HuH-7.5 (cell line): Measurements from ENCODE around the gene MST1.

ENCODE experiments used
- DNase-seq: peaks from one replicate; pipeline ENCODE4 v3.0.0; 2011; ENCODE audit warnings: low spot score

Gene MST1

GRCh38 chr3:49717959-49718857 lies 28.9 kb upstream of the MST1 start:
- no peak for DNase-seq

GRCh38 chr3:49717211-49717958 lies 28.1 kb upstream of the MST1 start:
- no peak for DNase-seq

- DNase-seq = no peak
Observed at GRCh38 chr3:49716691-49717210, 27.5 kb upstream of the MST1 start.

DNA sequence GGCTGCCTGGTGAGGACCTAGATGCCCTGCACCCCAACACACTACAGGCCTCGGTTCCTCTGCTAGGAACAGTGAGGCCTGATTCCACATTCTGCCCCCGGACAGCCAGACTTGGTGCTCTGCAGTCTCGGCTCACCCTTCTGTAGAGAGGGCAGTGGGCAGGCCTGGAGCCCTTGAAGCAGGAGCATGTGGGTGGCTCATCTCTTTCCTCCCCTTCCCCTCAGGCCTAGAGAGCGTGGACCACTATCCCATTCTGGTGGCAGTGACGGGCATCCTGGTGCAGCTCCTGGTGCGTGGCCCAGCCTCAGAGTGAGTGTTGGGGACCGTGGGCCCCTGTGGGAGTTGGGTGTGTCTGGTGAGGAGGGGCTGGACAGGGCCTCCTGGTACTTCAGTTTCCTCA lies 26.9 kb upstream of the MST1 start:
- DNase-seq = no peak

GRCh38 chr3:49715611-49716121 lies 26.4 kb upstream of the MST1 start:
- no peak for DNase-seq

- no peak for DNase-seq
Observed at GRCh38 chr3:49714728-49715550, 25.7 kb upstream of the MST1 start.

- no peak for DNase-seq
Observed at GRCh38 chr3:49713336-49714105, 24.2 kb upstream of the MST1 start.

DNA sequence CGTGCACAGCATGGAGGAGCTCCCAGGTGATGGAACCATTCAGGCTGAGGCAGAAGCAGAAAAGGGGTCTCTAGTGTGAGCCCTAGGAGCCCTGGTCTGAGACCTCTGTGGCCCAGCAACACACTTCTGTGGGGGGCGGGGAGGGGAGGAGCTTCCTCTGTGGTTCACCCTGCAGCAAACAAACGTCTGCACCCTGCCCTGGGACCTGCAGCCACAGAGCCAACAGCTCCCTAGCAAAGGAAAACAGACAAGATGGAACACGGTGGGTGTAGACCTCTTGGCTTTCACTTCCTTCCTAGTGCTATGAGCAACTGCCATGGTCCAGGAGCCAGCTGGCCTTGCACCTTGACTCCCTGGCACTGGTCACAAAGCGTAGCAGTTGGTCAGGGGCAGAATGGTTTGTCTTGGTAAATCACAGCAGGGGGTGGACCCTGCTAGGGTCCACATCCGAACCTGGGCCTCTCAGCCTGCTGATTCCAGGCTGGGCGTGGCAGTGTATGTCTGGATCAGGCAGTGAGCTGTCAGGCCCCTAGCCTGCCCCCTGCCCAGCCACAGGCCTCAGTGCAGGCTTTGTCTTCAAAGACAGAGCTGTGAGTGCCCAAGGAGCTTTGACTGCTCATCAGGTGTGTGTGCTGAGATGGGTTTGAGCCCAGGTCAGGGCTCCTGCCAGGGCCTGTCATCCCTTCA lies 23.5 kb upstream of the MST1 start:
- DNase-seq = no peak

DNA sequence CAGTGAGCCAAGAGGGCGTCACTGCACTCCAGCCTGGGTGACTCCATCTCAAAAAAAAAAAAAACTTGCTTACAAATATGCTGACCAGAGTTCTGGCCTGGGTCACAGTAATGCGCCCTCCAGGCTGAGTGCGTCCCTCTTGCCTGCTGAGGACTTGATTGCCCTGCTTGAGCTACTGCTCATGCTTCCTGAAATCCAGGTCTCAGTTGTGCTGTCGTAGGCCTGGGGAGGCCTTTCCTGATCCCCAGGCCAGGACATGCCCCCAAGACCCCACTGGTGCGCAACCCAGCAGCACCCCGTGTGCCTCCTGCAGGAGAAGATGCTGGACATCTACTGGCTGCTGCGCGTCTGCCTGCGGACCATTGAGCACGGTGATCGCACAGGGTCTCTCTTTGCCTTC lies 22.9 kb upstream of the MST1 start:
- DNase-seq = no peak

DNA sequence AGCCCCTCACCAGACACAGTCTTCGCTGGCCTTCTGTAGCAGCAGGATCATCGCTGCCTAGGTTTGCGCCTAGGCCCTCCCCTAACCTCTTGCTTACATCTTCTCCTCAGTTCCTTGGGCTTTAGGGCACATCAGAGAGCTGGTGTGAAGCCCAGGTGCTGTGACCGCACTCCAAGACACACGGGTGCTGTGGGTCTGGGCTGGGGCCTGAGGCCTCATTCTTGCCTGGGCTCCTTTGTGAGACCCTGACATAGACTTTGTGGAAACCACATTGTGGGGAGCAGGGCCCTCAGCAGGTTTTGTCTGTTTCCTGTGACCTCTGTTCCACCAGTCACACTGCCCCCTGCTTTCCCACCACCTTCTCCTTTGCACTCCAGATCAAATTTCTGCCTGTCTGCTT lies 22.2 kb upstream of the MST1 start:
- no peak for DNase-seq

DNA sequence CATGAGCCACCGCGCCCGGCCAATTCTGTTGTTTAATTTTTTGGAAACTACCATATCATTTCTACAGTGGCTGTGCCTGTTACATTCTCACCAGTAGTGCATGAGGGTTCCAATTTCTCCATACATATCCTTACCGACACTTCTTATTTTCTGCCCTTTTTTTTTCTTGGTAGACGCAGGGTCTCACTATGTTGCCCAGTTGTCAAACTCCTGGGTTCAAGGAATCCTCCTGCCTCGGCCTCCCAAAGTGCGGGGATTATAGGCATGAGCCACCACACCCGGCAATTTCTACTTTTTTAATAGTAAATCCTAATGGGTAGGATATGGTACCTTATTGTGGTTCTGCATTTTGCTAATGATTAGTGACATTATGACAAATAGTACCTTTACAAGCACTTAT lies 20.6 kb upstream of the MST1 start:
- DNase-seq = no peak

DNA sequence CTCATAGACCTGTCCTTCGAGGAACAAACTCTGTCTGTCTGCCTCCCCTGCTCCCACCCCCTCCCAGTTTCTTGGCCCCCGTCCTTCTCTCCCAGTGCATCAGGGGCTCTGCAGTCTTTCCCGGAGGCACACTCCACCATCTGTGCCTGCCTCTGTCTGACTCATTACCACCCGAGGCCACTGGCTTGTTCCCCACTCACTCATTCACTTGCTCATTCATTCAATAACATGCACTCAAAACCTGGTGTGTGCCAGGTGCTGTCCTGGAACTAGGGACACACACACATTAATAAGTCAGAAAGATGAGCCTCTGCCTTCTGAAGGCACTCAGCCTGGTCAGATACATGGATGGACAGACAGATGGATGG lies 17.8 kb upstream of the MST1 start:
- DNase-seq = no peak

- DNase-seq = no peak
Observed at GRCh38 chr3:49706456-49707112, 17.3 kb upstream of the MST1 start.

GRCh38 chr3:49705390-49705960 lies 16.2 kb upstream of the MST1 start:
- DNase-seq = no peak

DNA sequence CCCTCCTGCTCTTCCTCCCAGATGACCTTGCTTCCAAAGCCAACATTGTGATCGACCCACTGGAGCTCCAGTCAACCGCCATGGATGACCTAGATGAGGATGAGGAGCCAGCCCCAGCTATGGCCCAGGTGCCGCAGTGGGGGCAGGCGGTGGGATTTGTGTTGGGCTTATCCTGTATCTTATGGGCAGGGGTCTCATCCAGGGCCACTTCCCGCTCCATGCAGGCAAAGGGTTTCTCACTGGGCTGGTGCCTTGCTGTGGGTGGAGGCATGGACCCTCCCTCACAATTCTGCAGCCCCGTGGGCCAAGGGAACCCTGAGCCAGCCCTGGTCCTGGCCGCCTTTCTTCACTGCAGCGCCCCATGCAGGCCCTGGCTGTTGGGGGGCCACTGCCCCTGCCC lies 15.4 kb upstream of the MST1 start:
- no peak for DNase-seq

DNA sequence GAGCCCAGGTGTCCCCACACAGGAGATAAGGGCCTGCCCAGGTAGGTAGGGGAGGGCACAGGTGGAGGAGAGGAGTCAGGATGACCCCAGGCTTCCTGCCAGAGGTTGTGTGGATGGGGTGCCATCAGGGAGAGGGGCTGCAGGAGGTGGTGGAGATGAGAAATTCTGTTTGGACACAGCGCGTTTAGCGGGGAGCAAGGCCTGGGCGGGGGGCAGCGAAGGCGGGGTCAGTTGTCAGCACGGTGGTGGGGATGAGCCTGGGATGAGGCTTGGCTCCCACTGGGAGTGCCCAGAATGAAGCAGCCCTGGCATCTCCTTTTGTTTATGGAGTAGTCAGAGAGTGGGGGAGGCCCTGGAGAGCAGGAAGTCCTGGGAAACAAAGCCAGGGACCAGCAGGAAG lies 14.7 kb upstream of the MST1 start:
- no peak for DNase-seq

DNA sequence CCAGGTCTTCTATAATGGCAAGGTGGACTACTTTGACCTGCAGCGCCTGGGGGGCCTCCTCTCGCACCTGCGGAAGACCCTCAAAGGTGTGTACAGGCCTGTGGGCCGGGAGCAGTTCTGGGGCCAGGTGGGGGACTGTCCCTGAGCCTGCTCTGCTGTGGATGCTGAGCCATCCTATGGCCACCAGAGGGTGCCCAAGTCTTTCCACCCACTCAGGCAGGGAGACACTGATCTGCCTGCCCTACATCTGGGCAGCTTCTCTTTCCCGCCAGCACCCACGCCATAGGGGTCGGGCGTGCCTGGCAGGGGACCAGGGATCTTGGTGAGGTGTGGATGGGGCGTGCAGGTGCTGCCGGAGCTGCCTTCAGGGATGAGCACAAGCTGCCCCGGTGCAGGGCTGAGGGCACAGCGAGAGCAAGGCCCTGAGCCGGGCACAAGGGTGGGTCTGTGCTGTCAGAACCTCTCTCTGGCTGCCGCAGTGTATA lies 14.2 kb upstream of the MST1 start:
- peak; percentile 88 for DNase-seq

GRCh38 chr3:49702672-49703071 lies 13.4 kb upstream of the MST1 start:
- DNase-seq = no peak

DNA sequence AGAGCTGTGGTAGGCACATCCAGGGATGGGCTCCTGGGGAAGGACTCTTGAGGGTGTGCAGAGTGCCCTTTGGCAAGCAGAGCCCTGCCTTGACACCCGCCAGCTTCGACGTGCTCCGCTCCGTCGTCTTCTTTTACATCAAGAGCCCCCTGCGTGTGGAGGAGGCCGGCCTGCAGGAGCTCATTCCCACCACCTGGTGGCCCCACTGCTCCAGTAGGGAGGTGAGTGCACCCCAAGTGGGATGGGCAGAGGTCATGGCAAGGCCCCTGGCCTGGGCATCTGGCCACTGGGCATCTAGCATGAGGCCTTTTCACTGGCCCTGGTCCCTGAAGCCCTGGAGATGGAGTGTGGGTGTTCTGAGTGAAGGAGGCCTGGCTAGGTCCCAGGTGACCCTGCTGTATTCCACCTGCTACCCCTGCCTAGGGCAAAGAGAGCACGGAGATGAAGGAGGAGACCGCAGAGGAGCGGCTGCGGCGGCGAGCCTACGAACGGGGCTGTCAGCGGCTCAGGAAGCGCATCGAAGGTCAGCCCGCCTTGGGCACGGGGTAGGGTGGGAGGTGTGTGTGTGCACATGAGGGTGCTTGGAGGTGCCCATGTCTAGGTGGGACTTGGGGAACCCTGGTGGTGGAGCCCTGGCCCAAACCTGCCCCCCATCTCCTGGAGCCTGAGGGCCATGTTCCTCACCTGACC lies 12.3 kb upstream of the MST1 start:
- DNase-seq = no peak
